Left lung (tissue), 10 donors: ENCODE results near the gene ACY1. TPM values are rescaled to one million over a fixed set of nuclear protein-coding genes. Genes with fewer than 3 reads are reported as not detected.

Experiments used
- ATAC-seq: fragments of 200-7000 bp; cut with Tn5 transposase; one replicate; pipeline ENCODE4 v1.9.1; 2020; ENCODE audit warnings: moderate library complexity
- DNase-seq, 4 donors: peaks; one replicate each; pipeline ENCODE4 v3.0.0-alpha.2; 2013 to 2020
- H3K27ac ChIP-seq, 2 donors: fragments of 200-600 bp; sonication (generic) in 1 of 2; one replicate each; pipeline versions ENCODE4 v1.5.0 to v1.8.0; 2020 to 2021
- H3K27me3 ChIP-seq, 2 donors: fragments of 200-600 bp; sonication (generic) in 1 of 2; one replicate each; pipeline versions ENCODE4 v1.5.0 to v1.8.0; 2020 to 2021
- H3K36me3 ChIP-seq, 2 donors: fragments of 200-600 bp; sonication (generic) in 1 of 2; one replicate each; pipeline versions ENCODE4 v1.5.0 to v1.8.0; 2020 to 2021
- H3K4me1 ChIP-seq, 2 donors: fragments of 200-600 bp; one replicate each; pipeline ENCODE4 v1.8.0; 2021
- H3K4me3 ChIP-seq, 2 donors: fragments of 200-600 bp; sonication (generic) in 1 of 2; one replicate each; pipeline versions ENCODE4 v1.5.0 to v1.8.0; 2020 to 2021; ENCODE audit warnings: mild to moderate bottlenecking in 1 of 2
- H3K9me3 ChIP-seq, 2 donors: fragments of 200-600 bp; sonication (generic) in 1 of 2; one replicate each; pipeline versions ENCODE4 v1.5.0 to v1.8.0; 2020 to 2021
- CTCF ChIP-seq, 2 donors: fragments of 200-600 bp; sonication (generic) in 1 of 2; IDR thresholded peaks; one replicate each; pipeline versions ENCODE4 v1.5.0 to v1.8.0; 2021; ENCODE audit warnings: antibody characterized with exemption in 2 of 2
- intact Hi-C, 2 donors: fragments of 100-400 bp; cut with DNase I; formaldehyde crosslinking; loops; one replicate each; pipeline versions ENCODE4 v1.11.2 to v1.14.2; 2022
- polyA plus RNA-seq, 6 donors: library from polyadenylated mRNA; unstranded; fragments of 120-200 nt; gene quantifications; one replicate each; pipeline ENCODE4 v1.2.1, GENCODE V29; 2013; ENCODE audit not compliant: insufficient read length in 6 of 6
- total RNA-seq, 2 donors: library from RNA; stranded (reverse); fragmentation: NEBNext Ultra II Directional; extraction: Animal tissue kit (Norgen Biotek cat#: 25700); gene quantifications; one replicate each; pipeline ENCODE4 v1.2.1, GENCODE V29; 2021
- donor health status: DM: no; HTN: yes; CAD: no.
- donor health status: DM: no; HTN: no; CAD: no.

The ACY1 gene
- total and polyA plus RNA-seq, 8 donors, result 29.6 to 42.8 (median 36.9) TPM

DNA sequence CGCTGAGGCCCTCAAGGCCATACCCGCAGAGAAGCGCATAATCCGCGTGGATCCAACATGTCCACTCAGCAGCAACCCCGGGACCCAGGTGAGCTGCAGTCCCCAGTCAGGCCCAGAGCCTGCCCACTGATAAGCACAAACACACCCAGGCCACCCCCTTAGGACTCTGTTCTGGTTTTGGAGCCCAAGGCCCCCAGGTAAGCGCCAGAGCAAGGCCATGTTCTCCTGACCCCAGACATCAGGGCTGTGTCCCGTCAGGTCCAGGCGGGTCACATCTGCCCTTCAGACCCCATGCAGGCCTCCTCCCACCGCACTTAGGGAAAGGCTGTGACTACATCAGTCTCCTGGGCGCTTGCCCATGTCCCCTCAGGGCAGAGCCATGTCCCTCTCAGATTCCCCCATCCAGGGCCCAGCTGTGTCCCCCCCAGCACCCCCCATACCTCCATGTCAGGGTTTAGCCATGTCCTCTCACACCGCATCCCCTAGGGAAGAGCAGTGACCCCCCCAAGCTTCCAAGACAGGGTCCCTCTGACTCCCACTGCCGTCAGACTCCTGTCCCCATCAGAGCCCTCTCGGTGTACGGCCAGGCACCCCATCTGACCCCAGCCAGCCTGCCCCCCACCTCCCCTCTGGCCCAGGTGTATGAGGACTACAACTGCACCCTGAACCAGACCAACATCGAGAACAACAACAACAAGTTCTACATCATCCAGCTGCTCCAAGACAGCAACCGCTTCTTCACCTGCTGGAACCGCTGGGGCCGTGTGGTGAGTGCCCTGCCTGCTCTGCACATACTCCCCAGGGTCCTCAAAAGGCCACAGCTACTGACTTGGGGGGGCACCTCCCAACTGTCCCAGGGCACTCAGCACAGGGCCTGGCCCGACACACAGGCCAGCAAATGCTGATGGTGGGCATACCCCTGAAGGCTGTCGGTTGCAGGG is 39.6 kb upstream of the ACY1 start:
- peak overlapping the region; percentile 88 to 93 for H3K27ac ChIP-seq
- ATAC-seq, result no peak

DNA sequence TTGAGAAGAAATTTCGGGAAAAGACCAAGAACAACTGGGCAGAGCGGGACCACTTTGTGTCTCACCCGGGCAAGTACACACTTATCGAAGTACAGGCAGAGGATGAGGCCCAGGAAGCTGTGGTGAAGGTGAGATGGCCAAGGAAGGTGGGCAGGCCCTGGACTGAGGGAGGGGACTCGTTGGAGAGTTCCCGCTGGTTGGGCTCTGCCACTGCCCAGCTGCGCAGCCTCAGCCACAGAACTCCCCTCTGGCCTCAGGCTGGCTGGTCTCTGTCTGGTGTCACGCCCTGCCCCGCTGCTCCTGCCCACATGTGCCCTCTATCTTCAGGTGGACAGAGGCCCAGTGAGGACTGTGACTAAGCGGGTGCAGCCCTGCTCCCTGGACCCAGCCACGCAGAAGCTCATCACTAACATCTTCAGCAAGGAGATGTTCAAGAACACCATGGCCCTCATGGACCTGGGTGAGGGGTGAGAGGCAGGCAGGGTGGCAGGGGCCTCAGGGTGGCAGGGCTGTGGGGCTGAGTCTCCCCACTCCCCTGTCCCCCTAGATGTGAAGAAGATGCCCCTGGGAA is 38.8 kb upstream of the ACY1 start:
- H3K27ac ChIP-seq, result no peak overlapping the region
- no peaks in the 10 kb centered on the region for H3K9me3 ChIP-seq
- ATAC-seq, result no peak
- no peak overlapping the region for H3K4me3 ChIP-seq
- peaks cover 0 to 27% of the 10 kb centered on the region in 2 donors for H3K36me3 ChIP-seq
- H3K27me3 ChIP-seq, result no peaks in the 10 kb centered on the region
- intact Hi-C loops, result no loop called here
- TF ChIP-seq CTCF (IDR thresholded peaks at IDR 0.05), result no peak
- H3K4me1 ChIP-seq, result peaks cover 11 to 31% of the 10 kb centered on the region in 2 donors
- DNase-seq, result no peak

More for the DNA sequence above, 39.6 kb upstream of the ACY1 start:
- peaks cover 11 to 39% of the 10 kb centered on the region in 2 donors for H3K4me1 ChIP-seq
- H3K27me3 ChIP-seq, result no peaks in the 10 kb centered on the region
- no peak for TF ChIP-seq CTCF (IDR thresholded peaks at IDR 0.05)
- H3K36me3 ChIP-seq, result peaks cover 0 to 21% of the 10 kb centered on the region in 2 donors
- H3K9me3 ChIP-seq, result no peaks in the 10 kb centered on the region
- intact Hi-C loops, result no loop called here
- peak overlapping the region in 1 of 2 donors; percentile 86 for H3K4me3 ChIP-seq
- peak in 1 of 4 donors; percentile 53 for DNase-seq

GRCh38 chr3:51945031-51945840 is 38.1 kb upstream of the ACY1 start:
- TF ChIP-seq CTCF (IDR thresholded peaks at IDR 0.05), result no peak
- H3K4me3 ChIP-seq, result no peak overlapping the region
- intact Hi-C loops, result no loop called here
- H3K4me1 ChIP-seq, result peaks cover 11 to 26% of the 10 kb centered on the region in 2 donors
- no peak for ATAC-seq
- H3K36me3 ChIP-seq, result peaks cover 0 to 27% of the 10 kb centered on the region in 2 donors
- no peak overlapping the region for H3K27ac ChIP-seq
- H3K9me3 ChIP-seq, result no peaks in the 10 kb centered on the region
- peak in 1 of 4 donors; percentile 45 for DNase-seq
- H3K27me3 ChIP-seq, result no peaks in the 10 kb centered on the region

DNA sequence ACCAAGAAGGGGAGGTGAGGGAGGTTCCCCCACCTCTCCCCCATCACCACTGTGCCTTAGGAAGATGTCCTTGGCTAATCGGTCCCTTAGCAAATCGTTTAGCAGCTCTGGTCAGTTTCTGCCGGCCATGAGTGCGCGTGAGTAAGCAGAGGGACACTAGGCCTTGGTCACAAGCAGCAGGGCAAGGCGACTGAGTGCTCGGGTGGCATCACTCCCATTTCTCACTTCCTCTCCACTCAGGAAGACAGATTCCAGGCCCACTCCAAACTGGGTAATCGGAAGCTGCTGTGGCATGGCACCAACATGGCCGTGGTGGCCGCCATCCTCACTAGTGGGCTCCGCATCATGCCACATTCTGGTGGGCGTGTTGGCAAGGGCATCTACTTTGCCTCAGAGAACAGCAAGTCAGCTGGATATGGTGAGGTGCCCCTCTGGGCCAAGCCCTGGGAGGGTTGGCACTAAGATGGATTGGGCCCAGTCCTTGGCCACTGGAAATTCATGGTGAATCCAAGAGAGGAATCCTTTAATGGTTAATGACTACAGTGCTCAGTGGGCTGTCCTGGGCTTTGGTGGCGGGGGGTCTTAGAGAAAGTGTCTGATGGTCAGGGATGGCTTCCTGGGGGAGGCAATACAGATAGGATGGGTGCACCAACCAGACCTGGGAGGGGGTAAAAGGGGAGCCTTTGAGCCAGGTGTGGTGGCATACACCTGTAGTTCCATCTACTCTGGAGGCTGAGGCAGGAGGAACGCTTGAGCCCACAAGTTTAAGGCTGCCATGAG is 37.2 kb upstream of the ACY1 start:
- Histone ChIP-seq H3K36me3 (peaks cover 0 to 27% of the 10 kb centered on the region in 2 donors), H3K4me3 (no peak overlapping the region), H3K27me3 (no peaks in the 10 kb centered on the region), H3K9me3 (no peaks in the 10 kb centered on the region), H3K4me1 (peaks cover 11 to 18% of the 10 kb centered on the region in 2 donors), H3K27ac (no peak overlapping the region)
- DNase-seq (peak in 1 of 4 donors; percentile 47), ATAC-seq (no peak)
- intact Hi-C loops, result no loop called here
- no peak for TF ChIP-seq CTCF (IDR thresholded peaks at IDR 0.05)
